ENCODE measurements around the gene ADD1.
A peak's percentile ranks its signal among the peaks of the same experiment; 100 is the strongest.

The ADD1 gene

DNA sequence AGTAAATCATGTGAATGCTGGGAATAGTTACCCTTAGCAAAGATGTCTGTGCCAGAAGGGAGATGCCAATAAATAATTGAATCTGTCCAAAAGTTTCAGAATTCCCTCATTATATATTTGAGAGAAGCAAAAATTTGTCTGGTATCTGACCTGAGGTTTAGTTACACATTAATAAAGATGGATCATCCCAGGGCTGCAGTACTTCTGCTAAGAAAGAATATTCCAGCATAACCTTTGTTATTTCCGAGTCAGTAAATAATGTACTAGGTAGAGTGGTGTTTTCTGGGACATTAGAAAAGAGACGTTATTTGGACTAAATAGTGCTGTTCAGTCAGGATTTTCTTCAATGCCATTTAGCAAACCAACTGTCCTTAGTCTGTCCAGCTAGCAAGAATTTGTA lies 26.4 kb downstream of the ADD1 start:
- peak overlapping the region; percentile 63 for H3K4me3 ChIP-seq

DNA sequence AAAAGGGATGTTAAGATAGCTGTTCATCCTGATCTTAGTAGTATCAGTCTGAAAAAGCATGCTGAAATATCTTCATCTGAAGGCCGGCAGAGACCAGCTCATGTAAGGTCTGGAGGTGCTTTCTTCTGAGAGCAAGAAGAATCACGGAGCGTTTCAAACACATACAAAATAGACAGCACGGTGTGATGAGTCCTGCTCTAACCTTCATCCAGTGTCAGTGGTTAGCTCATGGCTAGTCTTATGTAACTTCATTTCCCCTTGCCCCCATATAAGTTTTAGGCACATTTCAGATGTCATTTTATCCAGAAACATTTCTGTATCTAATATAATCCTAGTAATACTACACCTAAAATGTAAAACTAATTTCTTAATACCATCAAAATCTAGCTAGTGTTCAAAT lies 27.8 kb downstream of the ADD1 start:
- Histone ChIP-seq H3K27ac (no peak overlapping the region), H3K4me3 (no peak overlapping the region)
- no peak for DNase-seq (ENCODE audit: low spot score)
- TF ChIP-seq, protein P1, sequence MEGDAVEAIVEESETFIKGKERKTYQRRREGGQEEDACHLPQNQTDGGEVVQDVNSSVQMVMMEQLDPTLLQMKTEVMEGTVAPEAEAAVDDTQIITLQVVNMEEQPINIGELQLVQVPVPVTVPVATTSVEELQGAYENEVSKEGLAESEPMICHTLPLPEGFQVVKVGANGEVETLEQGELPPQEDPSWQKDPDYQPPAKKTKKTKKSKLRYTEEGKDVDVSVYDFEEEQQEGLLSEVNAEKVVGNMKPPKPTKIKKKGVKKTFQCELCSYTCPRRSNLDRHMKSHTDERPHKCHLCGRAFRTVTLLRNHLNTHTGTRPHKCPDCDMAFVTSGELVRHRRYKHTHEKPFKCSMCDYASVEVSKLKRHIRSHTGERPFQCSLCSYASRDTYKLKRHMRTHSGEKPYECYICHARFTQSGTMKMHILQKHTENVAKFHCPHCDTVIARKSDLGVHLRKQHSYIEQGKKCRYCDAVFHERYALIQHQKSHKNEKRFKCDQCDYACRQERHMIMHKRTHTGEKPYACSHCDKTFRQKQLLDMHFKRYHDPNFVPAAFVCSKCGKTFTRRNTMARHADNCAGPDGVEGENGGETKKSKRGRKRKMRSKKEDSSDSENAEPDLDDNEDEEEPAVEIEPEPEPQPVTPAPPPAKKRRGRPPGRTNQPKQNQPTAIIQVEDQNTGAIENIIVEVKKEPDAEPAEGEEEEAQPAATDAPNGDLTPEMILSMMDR (IDR thresholded peaks at IDR 0.05), result no peak

More for the DNA sequence above, 26.4 kb downstream of the ADD1 start:
- no peak overlapping the region for H3K27ac ChIP-seq
- DNase-seq (ENCODE audit: low spot score), result no peak
- TF ChIP-seq, protein P1 (IDR thresholded peaks at IDR 0.05), result no peak

DNA sequence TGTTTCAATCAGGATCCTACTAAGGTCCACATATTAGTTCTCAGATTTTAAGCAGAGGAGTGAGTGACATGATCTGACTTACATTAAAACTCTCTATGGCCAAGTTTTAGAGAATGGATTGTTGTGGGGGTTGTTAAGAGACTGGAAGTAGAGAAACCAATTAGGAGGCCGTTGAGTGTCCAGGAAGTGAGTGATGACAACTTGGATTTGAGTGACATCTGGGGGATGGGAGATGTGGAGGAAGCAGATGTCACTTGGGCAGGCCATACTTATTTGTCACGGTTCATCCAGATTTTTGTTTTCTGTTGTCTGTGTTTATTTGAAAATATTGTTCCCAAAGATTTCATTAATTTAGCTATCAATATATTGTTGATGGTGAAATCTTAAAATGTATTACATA lies 28.3 kb downstream of the ADD1 start:
- Histone ChIP-seq H3K4me3 (no peak overlapping the region), H3K27ac (no peak overlapping the region)
- DNase-seq (ENCODE audit: low spot score), result no peak
- TF ChIP-seq, protein P1 (IDR thresholded peaks at IDR 0.05), result no peak

DNA sequence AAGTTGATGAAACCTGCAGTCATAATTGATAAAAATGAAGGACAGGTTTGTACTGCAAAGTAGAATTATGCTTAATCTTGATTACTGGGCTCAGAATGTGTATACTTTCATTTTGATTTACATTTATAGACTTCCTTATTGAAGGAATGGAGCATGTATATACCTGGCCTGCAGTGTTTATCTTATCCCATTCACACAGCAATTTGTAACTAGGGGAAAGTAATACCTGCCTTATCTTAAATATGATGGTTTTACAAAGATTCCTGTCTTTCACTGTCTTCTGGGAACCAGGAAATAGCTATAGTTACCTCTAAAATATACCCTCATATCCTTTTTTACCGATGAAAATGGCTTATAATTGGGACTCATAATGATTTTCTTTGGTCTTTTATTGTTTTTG lies 29.7 kb downstream of the ADD1 start:
- no peak for DNase-seq (ENCODE audit: low spot score)
- TF ChIP-seq, protein P1 (IDR thresholded peaks at IDR 0.05), result no peak
- Histone ChIP-seq H3K27ac (no peak overlapping the region), H3K4me3 (no peak overlapping the region)

DNA sequence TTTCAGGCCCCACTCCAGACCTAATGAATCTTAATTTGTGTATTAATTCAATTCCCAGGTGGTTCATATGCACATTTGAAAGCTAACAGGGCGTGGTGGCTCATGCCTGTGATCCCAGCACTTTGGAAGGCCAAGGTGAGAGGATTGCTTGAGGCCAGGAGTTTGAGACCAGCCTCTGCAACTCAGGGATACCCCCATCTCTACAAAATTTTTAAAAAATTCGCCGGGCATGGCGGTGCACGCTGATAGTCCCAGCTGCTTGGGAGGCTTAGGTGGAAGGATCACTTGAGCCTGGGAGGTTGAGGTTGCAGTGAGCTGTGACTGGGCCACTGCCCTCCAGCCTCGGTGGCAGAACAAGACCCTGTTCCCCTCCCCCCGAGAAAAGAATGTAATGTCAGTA lies 31.2 kb downstream of the ADD1 start:
- TF ChIP-seq, protein P1 (IDR thresholded peaks at IDR 0.05), result no peak
- no peak overlapping the region for H3K4me3 ChIP-seq
- no peak for DNase-seq (ENCODE audit: low spot score)
- H3K27ac ChIP-seq, result no peak overlapping the region

DNA sequence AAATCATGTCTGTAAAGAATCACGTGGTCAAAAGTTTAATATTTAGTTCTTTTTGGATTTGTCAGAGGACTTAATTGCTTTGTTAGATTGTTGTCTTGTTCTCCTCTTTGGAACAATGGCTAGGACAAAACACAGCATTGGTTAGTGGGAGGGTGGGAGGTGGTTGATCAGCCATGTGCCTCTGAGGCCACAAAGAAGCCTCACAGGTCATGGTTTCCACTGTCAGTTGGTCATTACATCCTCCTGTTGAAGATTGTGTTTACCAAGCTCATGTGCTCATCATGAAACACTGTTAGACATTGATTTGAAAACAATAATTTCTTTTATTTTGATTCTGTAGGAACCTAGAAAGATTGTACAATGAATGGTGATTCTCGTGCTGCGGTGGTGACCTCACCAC lies 31.9 kb downstream of the ADD1 start:
- Histone ChIP-seq H3K27ac (no peak overlapping the region), H3K4me3 (no peak overlapping the region)
- DNase-seq (ENCODE audit: low spot score), result no peak
- TF ChIP-seq, protein P1 (IDR thresholded peaks at IDR 0.05), result no peak

DNA sequence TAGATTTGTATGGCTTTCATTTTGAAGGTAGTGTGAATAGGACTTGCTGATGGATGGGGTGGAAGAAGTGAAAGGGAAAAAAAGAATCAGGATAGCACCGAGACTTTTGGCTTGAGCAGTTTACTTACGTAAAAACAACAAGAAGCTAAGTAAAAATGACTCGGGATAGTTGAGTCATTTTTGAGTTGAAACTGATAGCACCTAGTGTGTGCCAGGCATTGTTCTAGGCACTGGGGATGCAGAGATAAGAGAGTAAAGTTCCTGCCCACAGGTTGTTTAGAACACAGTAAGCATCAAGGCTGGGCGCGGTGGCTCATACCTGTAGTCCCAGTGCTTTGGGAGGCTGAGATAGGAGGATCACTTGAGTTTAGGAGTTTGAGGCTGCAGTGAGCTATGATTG lies 34.7 kb downstream of the ADD1 start:
- TF ChIP-seq, protein P1 (IDR thresholded peaks at IDR 0.05), result no peak
- Histone ChIP-seq H3K27ac (peak overlapping the region in 1 of 2 donors; percentile 13), H3K4me3 (no peak overlapping the region)
- no peak for DNase-seq (ENCODE audit: low spot score)
